Measurements from ENCODE around the gene PSMB2. TPM values are rescaled to one million over a fixed set of nuclear protein-coding genes. Genes with fewer than 3 reads are reported as not detected.
A peak's percentile ranks its signal among the peaks of the same experiment; 100 is the strongest.

Gene PSMB2
- total RNA-seq, 1 experiment from 2014 or later = 39.1 TPM

- DNase-seq (ENCODE audit: low spot score) = no peak
These were observed 1.2 kb upstream of the PSMB2 start for GRCh38 chr1:35642471-35642955.

- peak; percentile 32 for DNase-seq (ENCODE audit: low spot score)
These were observed 720 bp downstream of the PSMB2 start for GRCh38 chr1:35640380-35641232.

- peak; percentile 55 for DNase-seq (ENCODE audit: low spot score)
These were observed 3.9 kb downstream of the PSMB2 start for GRCh38 chr1:35637401-35637809.

GRCh38 chr1:35633547-35633946 lies 7.8 kb downstream of the PSMB2 start:
- no peak for DNase-seq (ENCODE audit: low spot score)

- DNase-seq (ENCODE audit: low spot score) = no peak
These were observed 9.9 kb downstream of the PSMB2 start for GRCh38 chr1:35631396-35631795.

- DNase-seq (ENCODE audit: low spot score) = no peak
These were observed 12.3 kb downstream of the PSMB2 start for GRCh38 chr1:35629051-35629450.

GRCh38 chr1:35623832-35624231 lies 17.5 kb downstream of the PSMB2 start:
- DNase-seq (ENCODE audit: low spot score) = no peak

GRCh38 chr1:35622510-35623178 lies 18.7 kb downstream of the PSMB2 start:
- DNase-seq (ENCODE audit: low spot score) = no peak

GRCh38 chr1:35619237-35620121 lies 21.8 kb downstream of the PSMB2 start:
- no peak for DNase-seq (ENCODE audit: low spot score)

GRCh38 chr1:35615440-35615839 lies 25.9 kb downstream of the PSMB2 start:
- DNase-seq (ENCODE audit: low spot score) = no peak

- DNase-seq (ENCODE audit: low spot score) = no peak
These were observed 29.7 kb downstream of the PSMB2 start for GRCh38 chr1:35611655-35612054.

- no peak for DNase-seq (ENCODE audit: low spot score)
These were observed 35.5 kb downstream of the PSMB2 start for GRCh38 chr1:35605867-35606182.

GRCh38 chr1:35605071-35605866 lies 36.1 kb downstream of the PSMB2 start:
- no peak for DNase-seq (ENCODE audit: low spot score)

GRCh38 chr1:35603941-35604340 lies 37.4 kb downstream of the PSMB2 start:
- DNase-seq (ENCODE audit: low spot score) = no peak

GRCh38 chr1:35603468-35603867 lies 37.9 kb downstream of the PSMB2 start:
- DNase-seq (ENCODE audit: low spot score) = no peak

- DNase-seq (ENCODE audit: low spot score) = no peak
These were observed 40.7 kb downstream of the PSMB2 start for GRCh38 chr1:35600593-35600992.

- no peak for DNase-seq (ENCODE audit: low spot score)
These were observed 41.9 kb downstream of the PSMB2 start for GRCh38 chr1:35599411-35599810.

GRCh38 chr1:35598895-35599294 lies 42.4 kb downstream of the PSMB2 start:
- no peak for DNase-seq (ENCODE audit: low spot score)

- DNase-seq (ENCODE audit: low spot score) = no peak
These were observed 43.5 kb downstream of the PSMB2 start for GRCh38 chr1:35597870-35598269.

GRCh38 chr1:35595684-35596083 lies 45.6 kb downstream of the PSMB2 start:
- no peak for DNase-seq (ENCODE audit: low spot score)
